NCI-H2029 (cell line): Measurements from ENCODE around the gene LARP4.
A peak's percentile ranks its signal among the peaks of the same experiment; 100 is the strongest.
"Not testable (repeated sequence)": the region's sequence is repeated elsewhere in the genome, so short reads cannot be mapped to it uniquely, and the experiment has no call there.

Source experiments
- DNase-seq: peaks from one replicate; lab custom pipeline; 2025; lab: John Stamatoyannopoulos, UW

Gene LARP4

GRCh38 chr12:50401500-50402081 is 906 bp downstream of the LARP4 start:
- DNase-seq = no peak

DNA sequence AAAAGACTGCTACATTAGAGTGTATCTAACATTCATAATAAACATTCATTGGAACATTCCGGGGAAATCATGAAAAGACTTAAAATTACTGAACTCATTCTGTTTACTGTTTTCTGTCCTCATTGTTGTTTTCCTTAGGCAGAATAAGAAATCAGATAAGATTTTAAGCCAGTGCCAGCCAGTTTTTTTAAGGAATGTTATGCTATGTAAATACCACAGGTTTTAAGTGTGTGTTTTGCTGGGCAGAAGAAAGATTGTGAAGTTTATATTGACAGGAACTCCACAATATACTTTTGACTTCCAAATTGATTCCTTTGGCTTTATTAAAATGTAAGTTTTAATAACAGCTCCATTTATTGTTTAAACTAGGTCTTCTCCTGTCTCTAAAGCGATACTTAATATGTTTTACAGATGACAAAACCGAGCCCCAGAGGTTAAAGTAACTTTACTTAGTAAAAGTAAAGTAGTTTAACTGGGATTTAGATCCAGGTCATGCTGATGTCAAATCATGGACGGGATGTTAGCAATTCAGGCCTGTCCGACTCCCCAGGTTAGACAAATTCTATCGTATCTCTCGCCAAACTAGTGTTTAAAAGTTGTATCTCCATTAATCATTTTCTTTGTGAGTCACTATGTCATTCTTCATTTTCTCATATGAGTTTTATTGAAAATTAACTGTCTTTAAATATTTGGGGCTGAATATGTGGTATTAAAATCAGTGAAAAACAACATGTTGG is 1.7 kb downstream of the LARP4 start:
- no peak for DNase-seq

- DNase-seq = no peak
These were observed 2.3 kb downstream of the LARP4 start for GRCh38 chr12:50403001-50403440.

DNA sequence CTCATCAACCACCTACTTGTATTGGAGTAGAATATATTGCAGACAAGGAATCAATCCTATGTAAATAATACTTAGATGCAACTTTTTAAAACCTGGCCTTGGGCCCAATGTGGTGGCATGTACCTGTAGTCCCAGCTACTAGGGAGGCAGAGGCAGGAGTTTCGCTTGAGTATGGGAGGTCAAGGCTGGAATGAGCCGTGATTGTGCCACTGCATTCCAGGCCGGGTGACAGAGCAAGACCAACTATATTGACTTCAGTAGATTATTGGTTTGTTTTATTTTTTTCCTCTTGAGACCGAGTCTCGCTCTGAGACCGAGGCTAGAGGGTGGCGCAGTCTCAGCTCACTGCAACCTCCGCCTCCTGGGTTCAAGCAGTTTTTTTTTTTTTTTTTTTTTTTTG is 3.6 kb downstream of the LARP4 start:
- no peak for DNase-seq

DNA sequence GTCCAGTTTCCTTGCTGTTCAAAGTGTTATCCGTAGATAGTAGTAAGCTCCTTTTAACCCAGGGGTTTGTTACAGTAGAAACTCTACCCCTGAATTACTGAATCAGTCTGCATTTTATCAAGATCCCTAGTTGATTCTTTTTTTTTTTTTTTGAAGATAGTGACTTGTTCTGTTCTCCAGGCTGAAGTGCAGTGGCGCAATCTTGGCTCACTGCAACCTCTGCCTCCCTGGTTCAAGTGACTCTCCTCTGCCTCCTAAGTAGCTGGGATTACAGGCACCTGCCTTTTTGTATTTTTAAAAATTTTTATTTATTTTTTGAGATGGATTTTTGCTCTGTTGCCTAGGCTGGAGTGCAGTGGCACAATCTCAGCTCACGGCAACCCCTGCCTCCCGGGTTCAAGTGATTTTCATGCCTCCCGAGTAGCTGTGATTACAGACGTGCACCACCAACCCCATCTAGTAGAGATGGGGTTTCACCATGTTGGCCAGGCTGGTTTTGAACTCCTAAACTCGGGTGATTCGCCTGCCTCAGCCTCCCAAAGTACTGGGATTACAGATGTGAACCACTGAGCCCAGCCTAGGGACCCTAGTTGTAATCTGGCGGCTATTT is 10.5 kb downstream of the LARP4 start:
- DNase-seq = no peak

GRCh38 chr12:50415899-50416479 is 15.3 kb downstream of the LARP4 start:
- DNase-seq = no peak

GRCh38 chr12:50419112-50419909 is 18.6 kb downstream of the LARP4 start:
- no peak for DNase-seq

- DNase-seq = not testable (repeated sequence)
These were observed 22.2 kb downstream of the LARP4 start for GRCh38 chr12:50422855-50423254.

GRCh38 chr12:50423342-50423741 is 22.7 kb downstream of the LARP4 start:
- not testable (repeated sequence) for DNase-seq

- peak; percentile 70 for DNase-seq
These were observed 25.0 kb downstream of the LARP4 start for GRCh38 chr12:50425589-50426258.

DNA sequence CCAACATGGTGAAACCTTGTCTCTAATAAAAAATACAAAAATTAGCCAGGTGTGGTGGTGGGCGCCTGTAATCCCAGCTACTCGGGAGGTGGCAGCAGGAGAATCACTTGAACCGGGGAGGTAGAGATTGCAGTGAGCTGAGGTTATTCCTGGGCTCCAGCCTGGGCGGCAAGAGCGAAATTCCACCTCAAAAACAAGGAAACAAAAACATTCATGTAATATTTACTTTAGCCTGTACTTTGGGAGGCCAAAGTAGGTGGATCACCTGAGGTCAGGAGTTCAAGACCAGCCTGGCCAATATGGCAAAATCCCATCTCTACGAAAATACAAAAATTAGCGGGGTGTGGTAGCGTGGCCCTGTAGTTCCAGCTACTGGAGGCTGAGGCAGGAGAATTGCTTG is 31.0 kb downstream of the LARP4 start:
- DNase-seq = not testable (repeated sequence)

DNA sequence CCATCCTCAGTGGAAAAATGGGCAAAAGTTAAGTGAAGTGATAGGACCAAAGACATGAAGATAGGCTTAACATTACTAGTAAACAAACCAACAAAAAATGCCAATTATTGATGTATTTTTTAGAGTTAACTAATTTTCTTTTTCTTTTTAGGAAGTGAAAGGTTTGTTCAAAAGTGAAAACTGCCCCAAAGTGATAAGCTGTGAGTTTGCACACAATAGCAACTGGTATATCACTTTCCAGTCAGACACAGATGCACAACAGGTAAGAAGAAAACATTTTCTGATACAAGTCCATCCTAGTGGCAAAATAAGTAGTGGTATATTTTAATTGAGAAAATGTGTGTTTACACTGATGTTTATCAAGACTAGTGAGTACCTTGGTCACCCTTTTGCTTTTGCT is 39.6 kb downstream of the LARP4 start:
- DNase-seq = no peak

GRCh38 chr12:50441763-50442162 is 41.1 kb downstream of the LARP4 start:
- no peak for DNase-seq

- no peak for DNase-seq
These were observed 41.7 kb downstream of the LARP4 start for GRCh38 chr12:50442178-50442908.

DNA sequence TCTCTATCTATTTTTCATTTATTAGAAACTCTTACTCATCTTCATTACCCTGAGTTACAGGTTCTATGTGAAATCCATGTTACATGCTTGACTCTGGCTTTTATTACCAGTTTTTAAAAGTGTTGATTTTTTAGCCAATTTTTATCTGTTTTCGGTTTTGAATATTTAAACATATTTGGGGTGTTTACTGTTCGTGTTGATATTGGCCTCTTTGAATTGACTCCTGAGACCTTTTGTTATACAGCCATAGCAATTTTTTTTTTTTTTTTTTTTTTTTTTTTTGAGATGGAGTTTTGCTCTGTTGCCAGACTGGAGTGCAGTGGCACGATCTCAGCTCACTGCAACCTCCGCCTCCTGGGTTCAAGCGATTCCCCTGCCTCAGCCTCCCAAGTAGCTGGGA is 49.0 kb downstream of the LARP4 start:
- DNase-seq = not testable (repeated sequence)

- DNase-seq = no peak
These were observed 52.1 kb downstream of the LARP4 start for GRCh38 chr12:50452795-50453194.

GRCh38 chr12:50453872-50454271 is 53.2 kb downstream of the LARP4 start:
- DNase-seq = no peak

GRCh38 chr12:50458606-50459005 is 57.9 kb downstream of the LARP4 start:
- DNase-seq = no peak

- DNase-seq = no peak
These were observed 66.8 kb downstream of the LARP4 start for GRCh38 chr12:50467439-50467838.

DNA sequence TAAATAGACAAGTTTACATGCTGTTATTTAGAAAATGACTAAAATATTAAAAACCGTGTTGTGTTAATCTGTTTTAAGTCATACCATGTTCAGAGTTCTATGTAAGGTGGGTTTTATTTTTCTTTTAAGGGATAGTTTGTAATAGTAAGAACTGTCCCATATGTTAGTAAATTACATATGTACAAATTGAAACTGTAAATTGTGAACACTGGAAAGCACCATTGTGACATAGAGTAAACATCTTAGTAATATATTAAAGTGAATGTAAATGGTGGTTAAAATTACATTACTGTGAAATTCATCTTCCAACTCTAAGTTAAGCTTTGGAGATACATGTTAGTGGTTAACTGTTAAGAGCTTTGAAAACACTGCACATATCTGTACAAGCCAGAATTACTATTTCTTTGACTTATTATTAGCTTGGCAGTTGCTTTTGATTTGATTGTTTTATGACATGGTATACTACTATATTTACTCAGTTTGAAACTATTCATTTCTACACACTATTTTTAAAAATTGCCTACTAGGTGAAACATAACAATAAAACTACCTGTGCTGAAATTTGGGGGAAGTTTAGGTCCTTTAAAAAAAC is 76.7 kb downstream of the LARP4 start:
- DNase-seq = no peak

GRCh38 chr12:50482571-50482970 is 81.9 kb downstream of the LARP4 start:
- no peak for DNase-seq
